HL-60 (cell line): Measurements from ENCODE around the gene ESPN.

Source experiments
- GABPA ChIP-seq: IDR thresholded peaks from 2 replicates; pipeline ENCODE4 v1.6.1; 2012; ENCODE audit warnings: low read depth
- SPI1 ChIP-seq: IDR thresholded peaks from 2 replicates; pipeline ENCODE4 v1.6.1; 2012; ENCODE audit warnings: low read depth, mild to moderate bottlenecking, borderline replicate concordance
- TF ChIP-seq, protein P1 (sequence below): IDR thresholded peaks from one replicate; pipeline ENCODE4 v1.5.1; 2011; ENCODE audit warnings: low read length, control low read depth, inconsistent platforms; ENCODE audit not compliant: insufficient read depth

DNA sequence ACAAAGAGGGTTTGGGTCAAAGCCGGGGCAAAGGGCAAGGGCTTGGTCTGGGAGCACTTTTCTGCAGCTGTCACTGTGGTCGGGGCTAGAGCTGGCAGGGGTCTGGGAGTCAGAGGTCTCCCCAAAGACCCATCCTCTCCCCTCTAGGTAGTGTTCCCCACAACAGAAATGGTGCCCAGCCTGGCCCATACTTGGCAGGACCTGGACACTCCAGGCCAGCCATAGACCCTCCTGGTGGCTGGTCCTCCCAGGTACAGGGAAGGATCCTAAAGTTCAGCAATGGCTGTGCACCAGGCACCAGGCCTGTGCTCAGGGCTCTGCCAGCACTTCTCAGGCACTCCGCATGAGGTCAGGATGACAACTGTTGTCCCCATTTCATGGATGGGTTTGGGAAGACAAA lies 11.0 kb downstream of the ESPN start:
- TF ChIP-seq, protein P1, sequence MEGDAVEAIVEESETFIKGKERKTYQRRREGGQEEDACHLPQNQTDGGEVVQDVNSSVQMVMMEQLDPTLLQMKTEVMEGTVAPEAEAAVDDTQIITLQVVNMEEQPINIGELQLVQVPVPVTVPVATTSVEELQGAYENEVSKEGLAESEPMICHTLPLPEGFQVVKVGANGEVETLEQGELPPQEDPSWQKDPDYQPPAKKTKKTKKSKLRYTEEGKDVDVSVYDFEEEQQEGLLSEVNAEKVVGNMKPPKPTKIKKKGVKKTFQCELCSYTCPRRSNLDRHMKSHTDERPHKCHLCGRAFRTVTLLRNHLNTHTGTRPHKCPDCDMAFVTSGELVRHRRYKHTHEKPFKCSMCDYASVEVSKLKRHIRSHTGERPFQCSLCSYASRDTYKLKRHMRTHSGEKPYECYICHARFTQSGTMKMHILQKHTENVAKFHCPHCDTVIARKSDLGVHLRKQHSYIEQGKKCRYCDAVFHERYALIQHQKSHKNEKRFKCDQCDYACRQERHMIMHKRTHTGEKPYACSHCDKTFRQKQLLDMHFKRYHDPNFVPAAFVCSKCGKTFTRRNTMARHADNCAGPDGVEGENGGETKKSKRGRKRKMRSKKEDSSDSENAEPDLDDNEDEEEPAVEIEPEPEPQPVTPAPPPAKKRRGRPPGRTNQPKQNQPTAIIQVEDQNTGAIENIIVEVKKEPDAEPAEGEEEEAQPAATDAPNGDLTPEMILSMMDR = no peak
- TF ChIP-seq SPI1 = no peak
- TF ChIP-seq GABPA = no peak
